Measurements from ENCODE around the gene TFR2. TPM values are rescaled to one million over a fixed set of nuclear protein-coding genes. Genes with fewer than 3 reads are reported as not detected.

TFR2 gene
- total RNA-seq, 1 donor from 2014 or later = 0.71 TPM

GRCh38 chr7:100683659-100684533 lies 42.5 kb upstream of the TFR2 start:
- no peak overlapping the region for H3K4me3 ChIP-seq (ENCODE audit: low read depth, low read length)
- peaks cover 5% of the 10 kb centered on the region for H3K36me3 ChIP-seq (ENCODE audit: control insufficient read depth, insufficient read depth, low read length)
- no peaks in the 10 kb centered on the region for H3K27me3 ChIP-seq (ENCODE audit: control insufficient read depth, insufficient read depth, low read length)
- DNase-seq (ENCODE audit: low read depth) = no peak
- TF ChIP-seq, protein P1, sequence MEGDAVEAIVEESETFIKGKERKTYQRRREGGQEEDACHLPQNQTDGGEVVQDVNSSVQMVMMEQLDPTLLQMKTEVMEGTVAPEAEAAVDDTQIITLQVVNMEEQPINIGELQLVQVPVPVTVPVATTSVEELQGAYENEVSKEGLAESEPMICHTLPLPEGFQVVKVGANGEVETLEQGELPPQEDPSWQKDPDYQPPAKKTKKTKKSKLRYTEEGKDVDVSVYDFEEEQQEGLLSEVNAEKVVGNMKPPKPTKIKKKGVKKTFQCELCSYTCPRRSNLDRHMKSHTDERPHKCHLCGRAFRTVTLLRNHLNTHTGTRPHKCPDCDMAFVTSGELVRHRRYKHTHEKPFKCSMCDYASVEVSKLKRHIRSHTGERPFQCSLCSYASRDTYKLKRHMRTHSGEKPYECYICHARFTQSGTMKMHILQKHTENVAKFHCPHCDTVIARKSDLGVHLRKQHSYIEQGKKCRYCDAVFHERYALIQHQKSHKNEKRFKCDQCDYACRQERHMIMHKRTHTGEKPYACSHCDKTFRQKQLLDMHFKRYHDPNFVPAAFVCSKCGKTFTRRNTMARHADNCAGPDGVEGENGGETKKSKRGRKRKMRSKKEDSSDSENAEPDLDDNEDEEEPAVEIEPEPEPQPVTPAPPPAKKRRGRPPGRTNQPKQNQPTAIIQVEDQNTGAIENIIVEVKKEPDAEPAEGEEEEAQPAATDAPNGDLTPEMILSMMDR (IDR thresholded peaks at IDR 0.05; ENCODE audit: insufficient read depth, low read length, poor library complexity, severe bottlenecking) = no peak

DNA sequence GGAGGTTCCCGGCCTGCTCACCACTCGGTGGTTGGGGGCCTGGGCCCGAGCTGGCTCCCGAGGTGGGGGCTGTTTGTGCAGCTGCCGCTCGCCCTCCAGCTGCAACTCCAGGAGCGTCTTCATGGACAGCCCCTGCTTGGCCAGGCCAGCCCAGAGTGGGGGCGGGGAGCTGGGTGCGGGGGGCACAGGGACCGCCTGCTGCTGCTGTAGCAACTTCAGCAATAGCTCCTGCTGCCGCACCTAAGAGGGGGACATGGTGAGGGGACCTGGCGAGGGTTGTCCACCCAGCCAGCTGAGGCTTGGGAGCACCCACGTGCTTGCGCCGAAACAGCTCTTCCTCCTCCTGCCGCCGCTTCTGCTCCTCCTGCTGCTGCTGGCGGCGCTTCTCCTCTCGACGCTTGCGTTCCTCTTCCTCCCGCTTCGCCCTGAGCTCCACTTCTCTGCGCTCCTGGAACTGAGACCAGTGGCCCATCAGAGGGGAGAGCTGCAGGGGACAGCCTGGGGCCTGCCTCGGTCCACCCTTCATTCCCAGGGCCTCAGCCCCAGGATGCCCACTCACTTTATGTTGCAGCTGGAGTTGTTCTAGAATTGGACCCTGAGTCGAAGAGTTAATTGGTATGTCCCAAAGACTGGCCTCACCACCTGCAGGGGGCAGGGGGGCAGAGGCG lies 41.8 kb upstream of the TFR2 start:
- TF ChIP-seq, protein P1 (IDR thresholded peaks at IDR 0.05; ENCODE audit: insufficient read depth, low read length, poor library complexity, severe bottlenecking) = no peak
- DNase-seq (ENCODE audit: low read depth) = no peak
- Histone ChIP-seq H3K36me3 (ENCODE audit: control insufficient read depth, insufficient read depth, low read length) (peaks cover 5% of the 10 kb centered on the region), H3K4me3 (ENCODE audit: low read depth, low read length) (no peak overlapping the region), H3K27me3 (ENCODE audit: control insufficient read depth, insufficient read depth, low read length) (no peaks in the 10 kb centered on the region)

DNA sequence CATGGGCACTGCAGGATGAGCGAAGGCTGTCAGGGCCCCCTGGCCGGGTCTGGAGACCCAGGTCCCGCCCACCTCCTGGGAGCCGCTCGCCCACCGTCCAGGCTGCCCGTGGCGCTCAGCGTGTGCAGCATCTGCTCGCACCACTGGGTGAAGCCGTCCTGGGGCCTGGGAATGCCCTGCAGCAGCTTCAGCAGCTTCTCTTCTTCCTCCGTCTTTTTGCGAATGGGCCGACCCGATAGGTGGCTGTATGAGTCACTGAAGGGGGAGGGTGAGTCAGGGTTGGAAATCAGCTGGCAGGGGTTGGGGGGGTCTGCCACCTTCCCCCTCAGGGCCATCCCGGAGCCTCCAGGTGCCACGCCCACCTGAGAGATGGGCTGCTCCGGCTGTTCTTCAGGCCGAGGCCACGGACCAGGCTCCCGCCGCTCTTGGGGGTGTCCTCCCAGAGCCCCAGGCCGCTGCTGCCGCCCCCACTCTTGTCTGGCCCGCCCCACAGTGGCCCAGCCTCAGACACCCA lies 40.9 kb upstream of the TFR2 start:
- TF ChIP-seq, protein P1 (IDR thresholded peaks at IDR 0.05; ENCODE audit: insufficient read depth, low read length, poor library complexity, severe bottlenecking) = no peak
- H3K4me3 ChIP-seq (ENCODE audit: low read depth, low read length) = no peak overlapping the region
- peaks cover 5% of the 10 kb centered on the region for H3K36me3 ChIP-seq (ENCODE audit: control insufficient read depth, insufficient read depth, low read length)
- DNase-seq (ENCODE audit: low read depth) = no peak
- H3K27me3 ChIP-seq (ENCODE audit: control insufficient read depth, insufficient read depth, low read length) = no peaks in the 10 kb centered on the region

- TF ChIP-seq, protein P1 (IDR thresholded peaks at IDR 0.05; ENCODE audit: insufficient read depth, low read length, poor library complexity, severe bottlenecking) = no peak
- Histone ChIP-seq H3K4me3 (ENCODE audit: low read depth, low read length) (no peak overlapping the region), H3K27me3 (ENCODE audit: control insufficient read depth, insufficient read depth, low read length) (no peaks in the 10 kb centered on the region), H3K36me3 (ENCODE audit: control insufficient read depth, insufficient read depth, low read length) (peaks cover 7% of the 10 kb centered on the region)
- no peak for DNase-seq (ENCODE audit: low read depth)
Observed at GRCh38 chr7:100681491-100682227, 40.3 kb upstream of the TFR2 start.

DNA sequence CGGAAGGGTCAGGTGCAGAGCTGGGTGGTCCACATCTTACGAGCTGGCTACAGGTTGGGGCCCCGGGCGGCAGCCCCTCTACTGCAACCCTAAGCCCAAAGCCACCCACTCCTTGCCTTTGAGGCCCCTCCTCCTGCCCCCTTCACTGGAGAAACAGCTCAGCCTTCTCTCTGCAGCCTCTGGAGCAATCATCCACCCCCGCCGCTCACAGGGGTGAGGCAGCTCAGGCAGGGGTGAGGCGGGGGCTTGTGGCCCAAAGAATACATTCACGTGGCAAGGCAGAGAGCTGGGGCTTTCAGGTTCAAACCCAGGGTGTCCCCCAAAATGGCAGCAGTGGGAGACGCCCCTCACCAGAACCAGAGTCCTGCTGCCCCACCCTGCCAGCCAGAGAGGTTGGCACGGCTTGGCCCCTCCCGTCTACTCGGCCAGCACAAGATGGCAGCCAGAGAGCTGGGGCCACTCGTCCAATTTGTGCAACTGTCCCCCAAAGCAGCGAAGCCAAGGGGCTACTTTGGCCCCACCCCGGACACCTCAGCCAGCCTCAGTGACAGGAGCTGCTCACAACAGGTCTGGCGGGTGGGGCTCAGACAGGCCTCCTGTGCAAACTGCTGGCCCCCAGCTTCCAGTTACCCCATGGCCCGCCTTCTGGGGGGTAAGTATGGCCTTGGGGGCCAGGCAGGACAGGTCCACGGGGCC lies 39.4 kb upstream of the TFR2 start:
- DNase-seq (ENCODE audit: low read depth) = no peak
- peaks cover 7% of the 10 kb centered on the region for H3K36me3 ChIP-seq (ENCODE audit: control insufficient read depth, insufficient read depth, low read length)
- TF ChIP-seq, protein P1 (IDR thresholded peaks at IDR 0.05; ENCODE audit: insufficient read depth, low read length, poor library complexity, severe bottlenecking) = no peak
- H3K4me3 ChIP-seq (ENCODE audit: low read depth, low read length) = no peak overlapping the region
- H3K27me3 ChIP-seq (ENCODE audit: control insufficient read depth, insufficient read depth, low read length) = no peaks in the 10 kb centered on the region

Data from kidney epithelial cell (primary cell).